Activated T-helper 1 cell treated with anti-CD3 and anti-CD28 coated beads, Interleukin-12 subunit alpha, Interleukin-12 subunit beta, Interleukin-2, Interleukin-4 antibody, amounts not matched to agents 30 ng/mL and 10 ng/mL and 1 ng/mL, durations not matched to agents 14 hours and 24 hours and 36 hours (primary cell): Measurements from ENCODE around the gene TSR1. TPM values are rescaled to one million over a fixed set of nuclear protein-coding genes. Genes with fewer than 3 reads are reported as not detected.

ENCODE experiments used
- DNase-seq: peaks from one replicate; pipeline ENCODE4 v3.0.0; 2021; ENCODE audit warnings: low spot score
- H3K27ac Mint-ChIP-seq: one replicate; pipeline ENCODE4 v1.8.0; 2021; ENCODE audit warnings: mild to moderate bottlenecking, mixed read lengths
- H3K27me3 Mint-ChIP-seq: one replicate; pipeline ENCODE4 v1.8.0; 2022; ENCODE audit warnings: mild to moderate bottlenecking, moderate library complexity, mixed read lengths; ENCODE audit not compliant: insufficient read depth
- H3K36me3 Mint-ChIP-seq: one replicate; pipeline ENCODE4 v1.8.0; 2021; ENCODE audit warnings: low read depth, mixed read lengths
- H3K4me1 Mint-ChIP-seq: one replicate; pipeline ENCODE4 v1.8.0; 2021; ENCODE audit warnings: low read depth, mixed read lengths
- H3K4me3 Mint-ChIP-seq: one replicate; pipeline ENCODE4 v1.8.0; 2021; ENCODE audit warnings: mild to moderate bottlenecking, moderate library complexity, mixed read lengths
- H3K9me3 Mint-ChIP-seq: one replicate; pipeline ENCODE4 v1.8.0; 2021; ENCODE audit warnings: mixed read lengths
- intact Hi-C: fragments of 100-400 bp; cut with micrococcal nuclease; formaldehyde crosslinking; loops from one replicate; pipeline ENCODE4 v1.15.1; 2024
- total RNA-seq: library from RNA; stranded (reverse); gene quantifications from 2 replicates; pipeline ENCODE4 v1.2.3, GENCODE V29; 2022

The TSR1 gene
- total RNA-seq, 1 donor from 2014 or later, result 91.3 TPM

- H3K36me3 Mint-ChIP-seq, result peaks cover 3% of the 10 kb centered on the region
- no peaks in the 10 kb centered on the region for H3K4me1 Mint-ChIP-seq
- H3K27ac Mint-ChIP-seq, result no peak overlapping the region
- intact Hi-C loops, result no loop called here
- H3K9me3 Mint-ChIP-seq, result no peaks in the 10 kb centered on the region
- no peak overlapping the region for H3K4me3 Mint-ChIP-seq
- no peaks in the 10 kb centered on the region for H3K27me3 Mint-ChIP-seq
- no peak for DNase-seq
Observed at GRCh38 chr17:2363851-2364762, 27.9 kb upstream of the TSR1 start.

- intact Hi-C loops, result no loop called here
- no peak overlapping the region for H3K27ac Mint-ChIP-seq
- H3K36me3 Mint-ChIP-seq, result peaks cover 3% of the 10 kb centered on the region
- no peaks in the 10 kb centered on the region for H3K9me3 Mint-ChIP-seq
- no peaks in the 10 kb centered on the region for H3K4me1 Mint-ChIP-seq
- no peak for DNase-seq
- H3K4me3 Mint-ChIP-seq, result no peak overlapping the region
- no peaks in the 10 kb centered on the region for H3K27me3 Mint-ChIP-seq
Observed at GRCh38 chr17:2363318-2363717, 27.1 kb upstream of the TSR1 start.

GRCh38 chr17:2362881-2363280 is 26.6 kb upstream of the TSR1 start:
- no peak overlapping the region for H3K27ac Mint-ChIP-seq
- intact Hi-C loops, result no loop called here
- DNase-seq, result no peak
- peaks cover 3% of the 10 kb centered on the region for H3K36me3 Mint-ChIP-seq
- H3K27me3 Mint-ChIP-seq, result no peaks in the 10 kb centered on the region
- H3K9me3 Mint-ChIP-seq, result no peaks in the 10 kb centered on the region
- H3K4me1 Mint-ChIP-seq, result no peaks in the 10 kb centered on the region
- H3K4me3 Mint-ChIP-seq, result no peak overlapping the region

GRCh38 chr17:2362416-2362815 is 26.2 kb upstream of the TSR1 start:
- no peak for DNase-seq
- Mint-ChIP-seq H3K36me3 (peaks cover 4% of the 10 kb centered on the region), H3K4me3 (no peak overlapping the region)

GRCh38 chr17:2362016-2362415 is 25.8 kb upstream of the TSR1 start:
- no peaks in the 10 kb centered on the region for H3K9me3 Mint-ChIP-seq
- no peak for DNase-seq
- no peak overlapping the region for H3K27ac Mint-ChIP-seq
- no peaks in the 10 kb centered on the region for H3K4me1 Mint-ChIP-seq
- peaks cover 3% of the 10 kb centered on the region for H3K36me3 Mint-ChIP-seq
- H3K4me3 Mint-ChIP-seq, result no peak overlapping the region
- no peaks in the 10 kb centered on the region for H3K27me3 Mint-ChIP-seq
- intact Hi-C loops, result no loop called here

More at GRCh38 chr17:2362416-2362815, 26.2 kb upstream of the TSR1 start:
- H3K27me3 Mint-ChIP-seq, result no peaks in the 10 kb centered on the region
- no peaks in the 10 kb centered on the region for H3K9me3 Mint-ChIP-seq
- H3K27ac Mint-ChIP-seq, result no peak overlapping the region
- intact Hi-C loops, result no loop called here
- no peaks in the 10 kb centered on the region for H3K4me1 Mint-ChIP-seq

- H3K4me1 Mint-ChIP-seq, result no peaks in the 10 kb centered on the region
- no peak overlapping the region for H3K4me3 Mint-ChIP-seq
- intact Hi-C loops, result no loop called here
- no peak overlapping the region for H3K27ac Mint-ChIP-seq
- no peaks in the 10 kb centered on the region for H3K9me3 Mint-ChIP-seq
- H3K36me3 Mint-ChIP-seq, result peaks cover 1% of the 10 kb centered on the region
- DNase-seq, result no peak
- H3K27me3 Mint-ChIP-seq, result no peaks in the 10 kb centered on the region
Observed at GRCh38 chr17:2361010-2361760, 24.9 kb upstream of the TSR1 start.

- Mint-ChIP-seq H3K27me3 (no peaks in the 10 kb centered on the region), H3K9me3 (no peaks in the 10 kb centered on the region), H3K4me3 (no peak overlapping the region), H3K36me3 (peaks cover 1% of the 10 kb centered on the region), H3K4me1 (peaks cover 17% of the 10 kb centered on the region), H3K27ac (no peak overlapping the region)
- DNase-seq, result no peak
- intact Hi-C loops, result loop anchor here (10.0 kb wide), 1 partner anchor 453 kb away; no protein-coding TSS in a partner anchor
Observed at GRCh38 chr17:2357931-2358434, 21.7 kb upstream of the TSR1 start.

- DNase-seq, result no peak
- intact Hi-C loops, result loop anchor here (10.0 kb wide), 1 partner anchor 452 kb away; no protein-coding TSS in a partner anchor
- Mint-ChIP-seq H3K4me1 (peaks cover 19% of the 10 kb centered on the region), H3K27ac (no peak overlapping the region), H3K9me3 (no peaks in the 10 kb centered on the region), H3K4me3 (no peak overlapping the region), H3K27me3 (no peaks in the 10 kb centered on the region), H3K36me3 (peaks cover 1% of the 10 kb centered on the region)
Observed at GRCh38 chr17:2357237-2357636, 21.0 kb upstream of the TSR1 start.

GRCh38 chr17:2354311-2354710 is 18.1 kb upstream of the TSR1 start:
- H3K9me3 Mint-ChIP-seq, result no peaks in the 10 kb centered on the region
- intact Hi-C loops, result loop anchor here (5.0 to 10.0 kb wide), 2 partner anchors 302 to 450 kb away; no protein-coding TSS in a partner anchor
- H3K27ac Mint-ChIP-seq, result no peak overlapping the region
- H3K36me3 Mint-ChIP-seq, result peaks cover 1% of the 10 kb centered on the region
- H3K4me3 Mint-ChIP-seq, result no peak overlapping the region
- H3K27me3 Mint-ChIP-seq, result peaks cover 2% of the 10 kb centered on the region
- DNase-seq, result no peak
- H3K4me1 Mint-ChIP-seq, result peaks cover 19% of the 10 kb centered on the region

- H3K27me3 Mint-ChIP-seq, result peaks cover 2% of the 10 kb centered on the region
- H3K36me3 Mint-ChIP-seq, result no peaks in the 10 kb centered on the region
- intact Hi-C loops, result loop anchor here (5.0 to 10.0 kb wide), 2 partner anchors 299 to 446 kb away; no protein-coding TSS in a partner anchor
- H3K27ac Mint-ChIP-seq, result no peak overlapping the region
- H3K9me3 Mint-ChIP-seq, result no peaks in the 10 kb centered on the region
- DNase-seq, result no peak
- H3K4me3 Mint-ChIP-seq, result no peak overlapping the region
- peaks cover 19% of the 10 kb centered on the region for H3K4me1 Mint-ChIP-seq
Observed at GRCh38 chr17:2351269-2351668, 15.0 kb upstream of the TSR1 start.

GRCh38 chr17:2347805-2348685 is 11.8 kb upstream of the TSR1 start:
- Mint-ChIP-seq H3K36me3 (peaks cover 5% of the 10 kb centered on the region), H3K27ac (no peak overlapping the region), H3K4me3 (no peak overlapping the region), H3K9me3 (no peaks in the 10 kb centered on the region), H3K4me1 (peaks cover 3% of the 10 kb centered on the region), H3K27me3 (peaks cover 2% of the 10 kb centered on the region)
- intact Hi-C loops, result no loop called here
- DNase-seq, result no peak

GRCh38 chr17:2346475-2346874 is 10.2 kb upstream of the TSR1 start:
- intact Hi-C loops, result no loop called here
- DNase-seq, result no peak
- peaks cover 7% of the 10 kb centered on the region for H3K36me3 Mint-ChIP-seq
- no peaks in the 10 kb centered on the region for H3K9me3 Mint-ChIP-seq
- H3K4me3 Mint-ChIP-seq, result no peak overlapping the region
- H3K27ac Mint-ChIP-seq, result no peak overlapping the region
- H3K4me1 Mint-ChIP-seq, result no peaks in the 10 kb centered on the region
- H3K27me3 Mint-ChIP-seq, result peaks cover 2% of the 10 kb centered on the region
